SK-N-MC (cell line): ENCODE data around the gene CCL4L2.

ENCODE experiments used
- EZH2 ChIP-seq: fragments of 200-600 bp; sonication (generic); IDR thresholded peaks from one replicate; pipeline ENCODE4 v1.6.1; 2017; ENCODE audit warnings: antibody characterized with exemption
- POLR2AphosphoS5 ChIP-seq: IDR thresholded peaks from 2 replicates; pipeline ENCODE4 v1.6.1; 2012; ENCODE audit warnings: mild to moderate bottlenecking, low read depth, low read length, borderline replicate concordance

- no peak for TF ChIP-seq EZH2
- no peak for TF ChIP-seq POLR2AphosphoS5
These were observed 5.0 kb upstream of the CCL4L2 start for GRCh38 chr17:36205637-36206485.
